GM18907 (cell line): ENCODE measurements around the gene RNF130.
"Not testable (repeated sequence)": the region's sequence is repeated elsewhere in the genome, so short reads cannot be mapped to it uniquely, and the experiment has no call there.

Experiments used
- ATAC-seq: cut with Tn5 transposase; IDR thresholded peaks from one replicate; pipeline ENCODE4 v1.9.1; 2021; ENCODE audit warnings: mild to moderate bottlenecking, moderate library complexity; ENCODE audit not compliant: unreplicated experiment

Gene RNF130

DNA sequence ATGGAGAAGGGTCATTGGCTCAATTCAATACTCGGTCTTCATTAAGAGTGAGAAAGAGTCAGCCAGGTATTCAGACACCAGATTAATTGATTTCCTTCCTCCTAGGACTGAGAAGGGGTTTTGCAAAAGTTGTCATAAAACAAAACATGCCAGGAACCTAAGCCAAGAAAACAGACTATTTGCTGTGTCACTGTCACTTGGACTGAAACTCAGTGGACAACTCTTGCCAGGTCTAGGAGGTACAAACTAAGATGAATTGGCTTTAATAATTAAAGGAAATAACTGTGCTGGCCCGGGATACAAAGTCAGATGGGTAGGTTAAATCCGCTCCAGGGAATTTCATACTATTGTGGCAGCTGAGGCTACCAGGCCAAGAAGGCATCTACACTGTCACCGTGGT is 92.8 kb downstream of the RNF130 start:
- no peak for ATAC-seq

DNA sequence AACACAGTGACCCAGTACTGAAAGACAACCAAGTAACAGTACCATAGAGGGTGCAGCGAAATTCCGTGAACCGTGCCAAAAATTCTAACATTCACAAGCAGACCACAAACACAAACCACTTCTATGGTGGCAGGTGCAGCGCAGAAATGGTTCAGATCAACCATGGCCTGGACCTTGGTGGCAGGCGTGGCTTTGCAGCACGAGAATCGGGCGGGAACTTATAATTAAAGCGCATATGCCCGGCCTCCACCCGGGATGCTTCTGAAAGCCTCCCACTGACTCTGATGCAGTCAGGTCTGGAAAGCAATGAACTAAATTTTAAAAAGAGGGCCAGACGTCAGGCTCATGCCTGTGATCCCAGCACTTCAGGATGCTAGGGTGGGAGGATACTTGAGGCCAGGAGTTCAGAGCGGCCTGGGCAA is 95.8 kb downstream of the RNF130 start:
- no peak for ATAC-seq

DNA sequence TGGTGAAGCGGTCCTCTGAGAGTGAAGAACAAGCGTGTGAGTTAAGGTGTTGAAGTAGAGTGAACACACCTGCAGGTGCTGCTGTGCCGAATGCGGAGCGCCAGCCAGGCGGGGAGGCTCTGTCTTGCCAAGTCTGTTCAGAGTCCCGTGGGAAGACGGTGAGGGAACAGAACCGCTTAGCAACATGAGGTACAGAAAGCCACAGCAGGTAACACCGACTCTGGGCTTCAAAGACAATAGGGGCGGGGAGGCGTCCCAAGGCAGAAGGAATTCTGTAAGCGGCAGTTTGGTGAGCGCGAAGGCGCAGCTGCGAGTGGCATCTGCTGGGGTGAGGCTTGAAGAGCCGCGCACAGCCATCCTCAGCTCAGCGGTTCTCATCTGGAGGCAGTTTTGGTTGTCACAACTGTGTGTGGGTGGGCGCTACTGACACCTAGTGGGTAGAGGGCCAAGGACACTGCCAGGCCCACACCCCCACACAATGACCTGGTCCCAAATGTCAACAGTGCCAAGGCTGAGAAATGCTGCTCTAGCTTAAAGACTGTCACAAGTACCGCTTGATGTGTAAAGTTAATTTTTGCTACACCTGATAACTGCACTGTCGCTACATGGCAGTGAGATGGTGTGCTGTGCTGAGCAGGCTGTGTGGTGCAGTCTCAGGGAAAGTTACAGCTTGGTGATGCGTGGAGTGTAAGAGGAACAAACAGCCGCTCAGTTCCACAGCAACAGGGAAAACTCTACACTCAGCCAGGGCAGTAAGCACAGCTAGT is 96.4 kb downstream of the RNF130 start:
- peak; percentile 62 for ATAC-seq

DNA sequence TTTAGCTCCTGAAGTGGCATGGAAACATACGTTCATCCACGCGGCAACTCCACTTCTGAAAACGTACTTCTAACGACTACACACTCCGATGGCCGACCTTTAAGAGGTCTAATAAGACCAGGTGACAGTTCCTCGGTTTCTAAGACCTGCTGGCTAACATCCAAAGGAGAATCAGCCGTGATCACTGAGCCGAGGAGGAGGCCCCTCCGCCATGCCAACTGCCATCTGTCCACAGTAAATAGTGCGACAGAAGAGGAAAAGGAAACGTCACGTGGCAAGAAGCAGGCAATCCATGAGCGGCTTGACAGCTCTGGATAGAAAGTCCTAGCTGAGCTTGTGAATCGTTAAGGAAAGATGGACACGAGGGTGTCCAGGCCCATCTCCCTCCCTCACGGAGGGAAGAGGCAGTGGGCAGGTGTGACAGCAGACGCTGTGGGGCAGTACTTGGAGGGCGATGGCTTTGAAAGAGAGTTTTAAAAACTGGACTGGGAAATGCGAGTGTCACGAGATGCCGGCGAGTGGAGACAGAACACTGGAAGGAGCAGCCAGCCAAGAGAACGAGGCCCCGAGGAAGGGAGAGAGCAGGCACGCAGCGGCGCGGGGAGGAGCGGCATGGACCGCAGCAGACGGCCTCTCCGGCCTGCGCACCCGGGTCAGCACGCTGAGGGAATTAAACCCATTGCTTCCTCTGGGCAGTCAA is 97.2 kb downstream of the RNF130 start:
- no peak for ATAC-seq

DNA sequence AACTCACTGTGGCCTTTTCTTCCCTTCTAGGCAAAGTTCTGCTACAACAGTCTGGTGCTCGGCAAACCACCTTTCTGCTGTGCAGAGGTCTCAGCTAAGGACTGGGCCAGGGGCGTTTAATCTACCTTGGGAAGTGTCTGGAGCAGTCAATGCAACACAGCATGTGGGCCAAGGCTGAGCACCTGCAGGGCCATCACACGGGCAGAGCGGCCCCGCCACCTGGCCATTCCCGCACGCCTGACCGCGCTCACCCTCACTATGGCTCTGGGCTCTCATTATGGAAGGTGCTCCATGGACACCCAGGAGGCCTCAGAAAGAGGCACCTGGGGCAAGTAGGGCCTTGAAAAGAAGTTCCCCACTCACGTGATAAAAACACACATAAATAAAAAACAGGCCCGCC is 98.2 kb downstream of the RNF130 start:
- ATAC-seq: no peak

DNA sequence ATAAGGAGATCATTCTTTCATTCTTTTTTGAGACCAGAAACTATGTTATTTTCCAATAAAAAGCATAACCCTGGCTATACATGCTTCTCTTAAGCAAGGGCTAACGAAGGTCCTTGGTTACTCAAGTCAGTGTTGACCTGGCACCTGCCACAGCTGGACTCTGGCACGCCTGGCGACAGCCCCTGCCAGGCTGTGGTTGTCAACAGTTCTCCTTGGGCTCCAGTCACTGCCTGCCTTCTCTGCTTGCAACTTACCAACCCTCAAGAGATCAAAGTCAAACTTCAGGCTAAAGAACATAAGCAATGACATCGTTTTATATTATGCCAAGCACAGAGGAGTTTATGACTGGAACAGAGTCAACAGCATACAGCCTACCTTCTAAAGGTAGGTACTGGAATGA is 102.4 kb downstream of the RNF130 start:
- ATAC-seq: no peak

DNA sequence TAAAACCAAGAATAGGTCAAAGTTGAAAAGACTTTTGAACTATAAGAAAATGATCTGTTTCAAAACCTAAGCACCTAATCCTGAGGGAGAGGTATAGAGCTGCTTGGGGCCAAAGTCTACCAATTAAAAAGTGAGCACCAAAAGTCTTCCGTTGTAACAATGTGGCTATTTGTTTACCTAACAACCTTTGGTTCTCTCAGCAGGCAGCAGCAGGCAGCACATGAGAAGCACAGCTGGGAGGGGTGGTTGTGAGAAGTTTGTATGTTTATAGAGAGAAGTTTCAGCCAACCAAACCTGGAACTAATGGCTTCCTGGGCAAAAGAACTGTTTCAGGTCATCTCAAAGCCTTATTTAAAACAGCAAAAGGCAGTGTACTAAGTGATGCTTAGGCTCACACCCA is 104.1 kb downstream of the RNF130 start:
- no peak for ATAC-seq

DNA sequence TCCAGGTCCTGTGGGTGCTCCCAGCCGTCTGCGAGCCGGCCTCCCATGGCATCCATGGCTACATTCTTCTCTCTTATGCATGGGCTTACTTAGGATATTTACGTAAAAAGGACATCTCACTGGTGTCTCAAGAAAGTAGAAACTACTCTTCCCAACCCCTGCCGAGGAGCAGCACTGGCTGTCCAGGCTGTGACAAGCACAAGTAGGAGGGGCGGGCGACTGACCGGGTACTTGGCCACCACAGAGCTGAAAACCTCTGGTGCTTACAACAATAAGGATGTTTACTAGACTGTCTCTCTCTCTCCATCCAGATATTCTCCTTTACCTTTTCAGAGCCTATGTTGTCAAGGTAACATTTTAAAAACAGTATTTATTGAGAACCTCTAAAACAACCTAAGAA is 107.5 kb downstream of the RNF130 start:
- no peak for ATAC-seq

DNA sequence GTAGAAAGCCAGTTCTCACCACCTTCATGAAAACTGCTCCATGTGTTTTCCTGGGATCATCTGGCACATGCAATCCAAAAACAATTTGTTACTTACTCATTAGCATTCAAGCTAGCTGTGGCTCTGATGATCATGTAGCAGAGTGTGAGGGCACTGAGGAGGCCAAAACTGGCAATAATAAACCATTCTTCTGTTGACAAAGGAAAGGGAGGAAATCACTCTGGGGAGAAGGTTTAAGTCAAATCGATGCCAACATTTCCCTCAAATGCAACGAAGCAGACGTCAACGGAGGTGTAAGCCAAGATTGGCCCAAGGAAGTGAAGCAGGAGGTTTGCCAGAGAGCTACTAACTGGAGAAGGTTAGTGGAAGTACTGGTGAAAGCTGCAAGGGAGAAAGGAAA is 108.2 kb downstream of the RNF130 start:
- ATAC-seq: no peak

DNA sequence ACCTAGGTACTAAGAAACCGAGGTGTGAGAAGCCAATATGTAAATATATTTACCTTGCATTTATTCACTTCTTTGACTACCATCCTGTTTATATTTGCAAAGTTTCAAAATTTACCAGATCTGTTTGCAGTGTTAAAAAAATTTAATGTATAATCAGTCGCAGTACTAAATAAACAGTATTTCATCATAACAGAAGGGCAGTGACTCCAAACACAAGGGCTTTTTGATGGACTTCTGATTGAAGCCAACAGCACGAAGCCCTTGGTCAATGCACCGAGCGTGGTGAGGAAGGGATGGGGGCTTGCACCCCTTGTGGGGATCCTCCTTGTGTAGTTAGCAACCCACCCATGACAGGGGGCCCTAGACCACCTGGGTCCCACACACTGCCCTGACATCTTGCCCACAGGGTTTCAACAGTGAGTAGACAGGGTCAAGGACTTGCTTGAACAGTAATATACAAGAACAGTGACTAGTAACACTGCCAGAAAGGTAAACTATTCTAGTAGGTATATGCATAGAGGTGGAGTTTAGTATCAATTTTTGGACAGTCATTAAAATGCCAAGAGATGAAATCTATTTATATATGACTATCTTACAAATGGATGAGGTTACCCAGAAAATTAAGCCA is 111.2 kb downstream of the RNF130 start:
- no peak for ATAC-seq

DNA sequence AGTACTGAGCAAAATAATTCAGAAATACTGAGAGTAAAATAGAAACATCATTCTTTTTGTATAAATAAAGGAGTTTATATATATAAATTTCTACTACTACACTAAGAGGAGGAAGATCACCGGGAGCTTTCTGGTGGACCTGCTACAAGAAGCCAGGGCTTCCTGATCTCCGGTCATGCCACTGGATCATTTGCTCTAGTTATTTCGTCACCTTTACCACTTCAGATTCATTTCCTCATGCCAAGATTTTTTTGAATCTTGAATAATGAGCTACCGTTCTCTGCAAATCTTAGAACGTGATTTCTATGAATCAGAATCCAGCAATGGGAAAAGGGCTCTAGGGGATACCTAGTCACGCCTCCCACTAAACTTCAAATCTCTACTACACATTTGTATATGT is 111.9 kb downstream of the RNF130 start:
- ATAC-seq: no peak

DNA sequence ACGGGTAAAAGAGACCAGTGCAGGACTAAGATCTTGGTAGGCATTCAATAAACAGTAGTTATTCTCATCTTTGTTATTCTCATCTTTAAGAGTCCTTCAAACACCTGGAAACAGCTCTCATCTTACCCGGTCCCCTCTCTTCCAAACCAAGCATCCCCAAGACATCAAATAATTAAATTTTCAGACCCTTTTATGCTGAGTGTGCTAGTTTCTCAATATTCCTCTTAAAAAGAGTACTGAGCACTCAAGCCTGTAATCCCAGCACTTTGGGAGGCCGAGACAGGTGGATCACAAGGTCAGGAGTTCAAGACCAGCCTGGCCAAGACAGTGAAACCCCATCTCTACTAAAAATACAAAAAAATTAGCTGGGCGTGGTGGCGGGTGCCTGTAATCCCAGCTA is 112.4 kb downstream of the RNF130 start:
- not testable (repeated sequence) for ATAC-seq

DNA sequence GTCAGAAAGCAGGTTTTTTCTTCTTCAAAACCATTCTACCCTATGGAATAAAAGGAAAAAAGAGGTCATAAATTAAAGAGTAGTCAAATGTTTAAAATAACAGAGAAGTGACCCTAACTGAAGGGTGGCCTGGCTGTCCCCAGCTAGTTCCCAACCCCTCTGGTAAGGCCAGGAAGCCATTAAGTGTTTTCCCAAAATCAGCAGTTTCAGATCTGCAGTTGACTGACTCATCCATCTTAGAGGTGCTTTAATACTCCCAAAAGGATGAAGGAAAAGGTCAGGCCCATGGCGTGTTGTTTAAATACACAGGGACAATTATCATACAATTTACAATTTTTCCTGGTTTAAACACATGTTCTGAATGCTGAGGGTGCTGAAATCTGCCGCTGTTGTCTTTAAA is 115.9 kb downstream of the RNF130 start:
- ATAC-seq: no peak

DNA sequence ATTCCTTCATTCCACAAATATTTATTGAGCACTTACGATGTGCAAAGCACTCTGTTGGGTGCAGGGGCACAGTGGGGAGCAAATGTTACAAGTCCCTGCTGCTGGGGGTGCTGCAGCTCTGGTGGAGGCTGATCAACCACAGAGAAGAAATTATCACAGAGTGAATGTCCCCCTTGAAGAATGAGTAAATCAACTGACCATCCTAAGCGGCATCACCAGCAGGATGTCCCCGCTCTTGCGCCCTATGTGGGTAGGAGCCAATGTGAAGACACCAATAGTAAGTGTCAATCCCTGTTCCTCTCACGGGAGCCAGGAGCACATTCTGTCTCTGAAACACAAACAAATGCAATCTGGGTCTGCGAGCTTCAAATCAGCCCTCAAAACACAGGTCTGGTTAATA is 116.5 kb downstream of the RNF130 start:
- ATAC-seq: no peak

DNA sequence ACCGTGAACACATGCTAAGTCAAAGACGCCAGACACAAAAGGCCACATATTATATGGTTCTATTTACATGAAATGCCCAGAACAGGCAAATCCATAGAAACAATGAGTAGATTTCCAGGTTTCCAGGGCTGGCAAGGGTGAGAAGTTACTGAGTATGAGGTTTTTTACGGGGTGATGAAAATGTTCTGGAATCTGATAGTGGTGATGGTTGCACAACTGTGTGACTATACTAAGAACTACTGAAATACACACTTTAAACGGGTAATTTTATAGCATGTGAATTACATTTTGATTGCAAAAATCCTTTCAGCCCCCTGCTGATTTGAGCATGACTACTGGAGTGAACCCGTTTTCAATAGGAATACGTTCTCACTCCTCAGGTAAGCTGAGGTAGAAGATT is 117.1 kb downstream of the RNF130 start:
- no peak for ATAC-seq

DNA sequence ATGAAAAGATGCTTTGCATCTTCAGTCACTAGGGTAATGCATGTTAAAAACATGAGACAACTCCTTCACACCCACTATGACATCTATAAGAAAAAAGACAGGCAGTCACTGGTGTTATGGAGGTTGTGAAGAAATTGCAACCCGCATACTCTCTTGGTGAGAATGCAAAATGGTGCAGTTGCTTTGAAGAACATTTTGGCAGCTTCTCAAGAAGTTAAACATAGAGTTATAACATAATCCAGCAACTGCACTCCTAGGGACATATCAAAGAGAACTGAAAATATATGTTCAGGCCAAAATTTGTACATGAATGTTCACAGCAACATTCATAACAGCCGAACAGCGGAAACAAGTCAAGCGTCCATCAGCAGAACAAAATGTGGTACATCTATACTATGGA is 117.6 kb downstream of the RNF130 start:
- ATAC-seq: no peak

DNA sequence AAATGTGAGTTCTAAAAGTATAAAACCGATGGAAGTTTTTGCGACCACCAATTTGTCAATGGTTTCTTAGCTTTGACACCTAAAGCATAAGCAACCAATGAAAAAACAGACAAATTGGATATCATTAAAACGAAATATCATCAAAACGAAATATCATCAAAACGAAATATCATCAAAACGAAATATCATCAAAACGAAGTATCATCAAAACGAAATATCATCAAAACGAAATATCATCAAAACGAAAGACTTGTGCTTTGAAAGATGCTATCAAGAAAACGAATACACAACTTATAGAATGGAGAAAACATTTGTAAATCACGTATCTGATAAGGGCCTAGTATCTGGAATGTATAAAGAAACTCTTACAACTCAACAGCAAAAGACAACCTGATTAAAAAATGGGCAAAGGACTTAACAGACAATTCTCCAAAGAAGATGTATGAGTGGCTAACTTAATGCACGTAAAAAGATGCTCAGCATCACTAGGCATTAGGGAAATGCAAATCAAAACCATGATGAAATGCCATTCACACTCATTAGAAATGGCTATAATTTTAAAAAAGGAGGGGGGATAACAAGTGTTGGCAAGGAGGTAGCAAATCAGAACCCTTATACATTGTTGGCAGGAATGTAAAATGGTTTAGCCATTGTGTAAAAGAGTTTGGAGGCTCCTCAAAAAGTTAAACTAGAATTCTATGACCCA is 134.4 kb downstream of the RNF130 start:
- ATAC-seq: no peak

DNA sequence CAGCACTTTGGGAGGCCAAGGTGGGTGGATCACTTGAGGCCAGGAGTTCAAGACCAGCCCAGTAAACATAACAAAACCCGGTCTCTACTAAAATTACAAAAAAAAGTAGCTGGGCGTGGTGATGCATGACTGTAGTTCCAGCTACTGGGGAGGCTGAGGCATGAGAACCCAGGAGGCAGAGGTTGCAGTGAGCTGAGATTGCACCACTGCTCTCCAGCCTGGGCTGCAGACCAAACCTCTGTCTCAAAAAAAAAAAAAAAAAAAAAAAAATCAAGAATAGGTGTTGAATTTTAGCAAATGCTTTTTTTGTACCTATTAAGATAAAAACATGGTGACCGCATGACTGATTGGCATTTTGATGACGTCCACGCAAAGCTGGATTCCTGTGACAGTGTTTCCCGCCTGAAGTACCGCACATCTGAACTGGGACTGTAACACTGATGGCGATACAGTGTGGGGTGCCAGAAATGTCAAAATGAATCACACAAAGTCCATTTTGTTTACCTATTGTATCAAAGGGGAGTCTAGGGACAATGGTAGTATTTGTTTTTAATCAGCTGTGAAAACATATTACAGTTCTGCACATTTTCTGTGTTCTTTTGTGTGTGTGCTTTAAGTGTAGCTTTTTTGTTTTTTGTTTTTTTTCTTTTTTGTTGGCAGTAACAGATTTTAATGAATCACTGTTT is 140.6 kb downstream of the RNF130 start:
- no peak for ATAC-seq

DNA sequence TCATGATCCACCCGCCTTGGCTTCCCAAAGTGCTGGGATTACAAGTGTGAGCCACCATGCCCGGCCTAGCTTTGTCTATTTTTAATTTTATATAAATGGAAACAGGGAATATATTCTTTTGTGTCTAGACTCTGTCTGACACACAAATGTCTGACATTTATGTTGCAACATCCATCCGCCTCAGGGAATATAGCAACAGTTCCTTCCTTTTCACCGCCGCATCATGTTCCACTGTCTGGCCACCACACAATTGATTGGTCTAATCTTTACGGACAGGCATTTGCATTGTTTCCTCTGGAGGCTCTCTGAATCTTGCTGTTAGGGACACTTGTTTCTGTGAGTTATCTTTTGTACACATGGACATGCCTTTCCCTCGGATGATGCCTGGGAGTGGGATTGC is 143.7 kb downstream of the RNF130 start:
- ATAC-seq: no peak

DNA sequence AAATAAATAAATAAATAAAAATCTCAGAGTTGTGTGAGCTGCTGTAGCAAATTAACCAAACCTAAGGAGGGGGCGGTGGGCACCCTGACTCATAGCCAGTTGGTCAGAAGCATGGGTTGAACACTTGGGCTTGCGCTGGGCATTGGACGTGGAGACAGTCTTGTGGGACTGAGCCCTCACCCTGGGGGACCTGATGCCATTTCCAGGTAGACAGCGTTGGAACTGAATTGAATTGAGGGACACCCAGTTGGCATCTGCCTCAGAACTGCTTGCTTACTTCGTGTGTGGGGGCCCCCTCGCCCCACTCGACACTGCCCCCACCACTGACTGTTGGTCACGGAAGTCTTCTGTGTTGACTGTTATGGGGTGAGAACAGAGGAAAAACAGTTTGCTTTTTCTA is 144.9 kb downstream of the RNF130 start:
- no peak for ATAC-seq

DNA sequence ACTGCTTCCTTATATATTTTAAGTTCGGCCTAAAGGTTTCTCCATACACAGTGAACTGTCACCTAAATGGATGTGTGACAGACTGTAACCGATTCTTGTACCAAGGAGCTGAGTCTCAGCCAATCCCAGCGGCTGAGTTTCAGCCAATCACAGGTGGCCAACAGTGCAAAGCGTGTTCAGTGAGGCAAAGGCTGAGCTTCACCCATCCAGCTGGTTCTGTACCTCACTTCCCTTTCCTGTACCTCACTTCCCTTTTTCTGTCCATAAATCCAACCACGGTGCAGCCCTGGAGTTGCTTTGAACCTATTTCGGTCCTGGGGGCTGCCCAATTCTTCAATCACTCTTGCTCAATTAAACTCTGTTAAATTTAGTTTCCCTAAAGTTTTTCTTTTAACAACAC is 148.1 kb downstream of the RNF130 start:
- no peak for ATAC-seq
